Measurements from ENCODE around the gene BEST2.

The BEST2 gene

DNA sequence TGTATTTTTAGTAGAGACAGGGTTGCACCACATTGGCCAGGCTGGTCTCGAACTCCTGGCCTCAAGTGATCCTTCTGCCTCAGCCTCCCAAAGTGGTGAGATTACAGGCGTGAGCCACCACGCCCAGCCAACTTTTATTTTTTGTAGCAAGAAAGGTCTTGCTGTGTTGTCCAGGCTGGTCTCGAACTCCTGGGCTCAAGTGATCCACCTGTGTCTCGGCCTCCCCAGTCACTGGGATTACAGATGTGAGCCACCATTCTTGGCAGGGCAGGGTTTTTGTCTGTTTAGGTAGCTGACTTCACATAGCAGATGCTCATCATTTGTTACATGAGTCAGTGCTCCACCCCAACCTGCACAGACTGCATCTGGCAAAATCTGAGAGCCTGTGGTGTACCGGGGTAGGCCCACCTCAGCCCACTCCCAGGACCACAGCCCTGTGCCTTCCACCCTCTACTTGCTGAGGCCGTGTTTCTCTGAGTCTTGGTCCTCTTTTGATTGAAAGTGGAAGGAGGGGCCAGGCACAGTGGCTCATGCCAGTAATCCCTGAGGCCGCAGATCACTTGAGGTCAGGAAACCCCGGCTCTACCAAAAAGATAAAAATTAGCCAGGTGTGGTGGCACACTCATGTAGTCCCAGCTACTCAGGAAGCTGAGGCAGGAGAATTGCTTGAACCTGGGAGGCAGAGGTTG, 23.7 kb upstream of the BEST2 start:
- Histone ChIP-seq H3K4me3 (ENCODE audit: low read depth, low read length, poor library complexity, severe bottlenecking) (no peak overlapping the region), H3K4me1 (ENCODE audit: insufficient read depth, low read length, severe bottlenecking) (peaks cover 32% of the 10 kb centered on the region), H3K9me3 (ENCODE audit: low read length) (no peaks in the 10 kb centered on the region), H3K9me2 (ENCODE audit: low read depth, low read length) (no peaks in the 10 kb centered on the region), H3K27me3 (ENCODE audit: insufficient read depth, low read length) (no peaks in the 10 kb centered on the region), H4K20me1 (ENCODE audit: insufficient read depth, low read length) (no peaks in the 10 kb centered on the region), H3K4me2 (ENCODE audit: low read length) (no peak overlapping the region), H3K27ac (ENCODE audit: low read depth, low read length, poor library complexity, severe bottlenecking) (no peak overlapping the region), H2AFZ (ENCODE audit: low read length) (no peak overlapping the region), H3K36me3 (ENCODE audit: insufficient read depth, low read length) (peaks cover 53% of the 10 kb centered on the region), H3F3A (ENCODE audit: insufficient read depth, low read length) (peaks cover 7% of the 10 kb centered on the region), H3K79me2 (ENCODE audit: insufficient read depth, low read length) (peaks cover 23% of the 10 kb centered on the region), H3K9ac (ENCODE audit: low read length) (no peak overlapping the region)
- no peak for TF ChIP-seq CTCF (IDR thresholded peaks at IDR 0.05; ENCODE audit: low read length)

DNA sequence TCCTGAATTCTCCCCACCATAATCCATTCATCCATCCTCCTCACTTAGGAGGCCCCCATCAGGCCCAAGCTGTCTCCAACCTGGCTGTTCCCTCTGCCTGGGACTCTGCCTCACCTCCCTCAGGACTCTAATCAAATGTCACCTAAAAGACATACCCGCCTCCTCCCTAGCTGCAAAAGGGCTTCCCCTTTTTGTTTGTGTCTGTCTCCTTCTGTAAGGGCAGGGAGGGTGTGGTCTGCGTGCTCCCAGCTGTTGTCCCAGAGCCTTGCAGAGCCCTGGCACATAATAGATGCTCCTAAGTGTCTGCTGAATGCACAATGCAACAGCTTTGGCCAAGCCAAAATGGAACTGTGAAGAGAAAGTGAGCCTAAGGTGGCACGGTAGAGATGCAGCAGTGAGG, 21.5 kb upstream of the BEST2 start:
- Histone ChIP-seq H3K27ac (ENCODE audit: low read depth, low read length, poor library complexity, severe bottlenecking) (no peak overlapping the region), H3K4me1 (ENCODE audit: insufficient read depth, low read length, severe bottlenecking) (peaks cover 36% of the 10 kb centered on the region), H3K27me3 (ENCODE audit: insufficient read depth, low read length) (no peaks in the 10 kb centered on the region), H3K36me3 (ENCODE audit: insufficient read depth, low read length) (peaks cover 55% of the 10 kb centered on the region), H4K20me1 (ENCODE audit: insufficient read depth, low read length) (no peaks in the 10 kb centered on the region), H3F3A (ENCODE audit: insufficient read depth, low read length) (peaks cover 7% of the 10 kb centered on the region), H3K79me2 (ENCODE audit: insufficient read depth, low read length) (peaks cover 28% of the 10 kb centered on the region), H3K9me2 (ENCODE audit: low read depth, low read length) (no peaks in the 10 kb centered on the region), H3K9me3 (ENCODE audit: low read length) (no peaks in the 10 kb centered on the region), H2AFZ (ENCODE audit: low read length) (no peak overlapping the region), H3K4me2 (ENCODE audit: low read length) (no peak overlapping the region), H3K4me3 (ENCODE audit: low read depth, low read length, poor library complexity, severe bottlenecking) (no peak overlapping the region), H3K9ac (ENCODE audit: low read length) (no peak overlapping the region)
- TF ChIP-seq CTCF (IDR thresholded peaks at IDR 0.05; ENCODE audit: low read length) (no peak), EZH2 (IDR thresholded peaks at IDR 0.05; ENCODE audit: borderline replicate concordance, low read length) (no peak)

DNA sequence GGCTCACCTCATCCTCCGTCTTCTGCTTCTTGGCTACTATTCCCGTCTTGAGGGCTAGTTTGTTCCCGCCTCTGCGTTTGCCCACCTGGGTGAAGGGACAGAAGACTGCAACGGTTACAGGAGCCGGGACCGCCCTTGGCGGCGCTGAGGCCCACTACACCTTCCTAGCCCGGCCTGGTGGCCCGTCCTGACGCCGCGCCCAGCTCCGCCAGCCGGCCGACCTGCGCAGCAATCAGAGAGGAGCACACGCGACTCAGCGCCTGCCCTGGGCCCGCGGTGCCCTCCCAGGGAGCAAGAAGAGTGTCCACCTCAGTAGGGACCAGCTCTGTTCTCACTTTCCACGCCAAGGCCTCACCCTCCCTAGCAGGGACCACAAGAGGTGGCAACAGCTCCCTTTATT, 20.3 kb upstream of the BEST2 start:
- Histone ChIP-seq H3F3A (ENCODE audit: insufficient read depth, low read length) (peaks cover 14% of the 10 kb centered on the region), H2AFZ (ENCODE audit: low read length) (no peak overlapping the region), H3K4me3 (ENCODE audit: low read depth, low read length, poor library complexity, severe bottlenecking) (no peak overlapping the region), H3K79me2 (ENCODE audit: insufficient read depth, low read length) (peaks cover 28% of the 10 kb centered on the region), H3K36me3 (ENCODE audit: insufficient read depth, low read length) (peaks cover 55% of the 10 kb centered on the region), H3K4me2 (ENCODE audit: low read length) (no peak overlapping the region), H3K9ac (ENCODE audit: low read length) (no peak overlapping the region), H4K20me1 (ENCODE audit: insufficient read depth, low read length) (no peaks in the 10 kb centered on the region), H3K9me3 (ENCODE audit: low read length) (no peaks in the 10 kb centered on the region), H3K4me1 (ENCODE audit: insufficient read depth, low read length, severe bottlenecking) (peaks cover 28% of the 10 kb centered on the region), H3K9me2 (ENCODE audit: low read depth, low read length) (no peaks in the 10 kb centered on the region), H3K27me3 (ENCODE audit: insufficient read depth, low read length) (no peaks in the 10 kb centered on the region), H3K27ac (ENCODE audit: low read depth, low read length, poor library complexity, severe bottlenecking) (no peak overlapping the region)
- TF ChIP-seq CTCF (IDR thresholded peaks at IDR 0.05; ENCODE audit: low read length) (no peak), EZH2 (IDR thresholded peaks at IDR 0.05; ENCODE audit: borderline replicate concordance, low read length) (no peak)

Measured in OCI-LY1 (cell line).